ENCODE measurements around the gene GRB2. TPM values are rescaled to one million over a fixed set of nuclear protein-coding genes. Genes with fewer than 3 reads are reported as not detected.

GRB2 gene
- total and polyA plus RNA-seq, 2 of the 8 experiments (the other 6 are each of a cell fraction or from before 2014, with no cell fraction given) = 44.2 to 101 TPM

DNA sequence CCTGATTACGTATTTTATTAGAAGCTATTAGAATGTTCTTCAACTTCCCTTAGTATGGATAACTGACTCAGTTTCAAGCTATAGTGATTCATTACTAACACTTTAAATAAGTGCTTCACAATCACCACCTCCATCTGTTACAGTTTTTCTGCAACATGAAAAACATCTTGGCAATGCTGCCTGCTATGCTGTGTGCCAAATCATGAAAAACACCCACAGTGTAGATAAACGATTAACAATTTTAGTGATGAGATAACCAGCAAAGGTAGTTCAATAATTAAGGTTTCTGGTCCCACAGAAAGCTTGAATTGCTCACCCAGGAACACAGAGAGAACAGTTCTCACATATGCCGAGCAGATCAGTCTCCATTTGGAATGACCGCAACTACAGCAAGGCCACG is 64.8 kb downstream of the GRB2 start:
- H2BK15ac ChIP-seq (ENCODE audit: low read length) = no peak overlapping the region
- H3K4ac ChIP-seq (replicated peaks; ENCODE audit: insufficient read length, low read depth, low read length) = no peak overlapping the region
- 91% methylated on average over 5 of the region's 5 CpGs; no CpG with 5 or more reads in 1 of the 2 experiments for WGBS, 2 experiments (ENCODE audit: extremely low coverage in 1 of 2, insufficient coverage in 1 of 2, insufficient read length in 1 of 2, insufficient replicate concordance in 2 of 2, low coverage in 1 of 2, low lambda C conversion rate in 2 of 2, missing lambda C conversion rate in 1 of 2)
- no peak overlapping the region for H2AK5ac ChIP-seq (ENCODE audit: low read depth, low read length)
- no peak overlapping the region for H3K56ac ChIP-seq (replicated peaks; ENCODE audit: insufficient read length, low read depth, low read length)
- H3K36me3 ChIP-seq (ENCODE audit: control insufficient read depth in 2 of 4, insufficient read depth in 4 of 4, low read length in 3 of 4) = no peaks in the 10 kb centered on the region
- H3K27me3 ChIP-seq (replicated peaks in 1 of 4; ENCODE audit: control insufficient read depth in 3 of 4, extremely low read depth in 1 of 4, insufficient read depth in 3 of 4, low read length in 3 of 4) = no peaks in the 10 kb centered on the region
- no peak overlapping the region for H4K5ac ChIP-seq (ENCODE audit: insufficient read length, low read depth, low read length)
- H3K9ac ChIP-seq (replicated peaks in 1 of 4; ENCODE audit: extremely low read depth in 1 of 4, low read depth in 3 of 4, low read length in 3 of 4) = no peak overlapping the region
- H4K91ac ChIP-seq (replicated peaks; ENCODE audit: insufficient read length, low read length) = no peak overlapping the region
- no peak overlapping the region for H2BK120ac ChIP-seq (replicated peaks; ENCODE audit: low read depth, low read length)
- peaks cover 10 to 24% (median 14%) of the 10 kb centered on the region in 4 experiments for H3K4me1 ChIP-seq (replicated peaks in 1 of 4; ENCODE audit: control insufficient read depth in 3 of 4, insufficient read depth in 4 of 4, low read length in 3 of 4)
- H3K79me2 ChIP-seq (ENCODE audit: control insufficient read depth in 1 of 2, insufficient read depth in 2 of 2, low read length in 2 of 2) = peaks cover 3 to 72% of the 10 kb centered on the region in 2 experiments; a peak in 3 of 4 replicates
- no peak for TF ChIP-seq SUZ12 (IDR thresholded peaks at IDR 0.05; ENCODE audit: low read length)
- TF ChIP-seq SIRT6 (IDR thresholded peaks at IDR 0.05; ENCODE audit: low read length) = no peak
- TF ChIP-seq NRF1 (IDR thresholded peaks at IDR 0.05; ENCODE audit: low read depth, low read length) = no peak
- no peak for TF ChIP-seq CHD1 (IDR thresholded peaks at IDR 0.05; ENCODE audit: low read depth, low read length)
- H3K9me3 ChIP-seq (ENCODE audit: insufficient read depth in 2 of 2, low read depth in 1 of 2, low read length in 1 of 2) = no peaks in the 10 kb centered on the region
- no peak overlapping the region for H3K4me3 ChIP-seq (ENCODE audit: extremely low read depth in 1 of 4, insufficient read depth in 2 of 4, low read depth in 3 of 4, low read length in 4 of 4)
- no peak overlapping the region for H3K27ac ChIP-seq (ENCODE audit: low read depth, low read length)
- no peak overlapping the region for H2BK5ac ChIP-seq (ENCODE audit: low read depth, low read length)
- H3K18ac ChIP-seq (ENCODE audit: extremely low read depth, low read length) = no peak overlapping the region
- no peak overlapping the region for H3K23ac ChIP-seq (ENCODE audit: insufficient read length)
- H4K20me1 ChIP-seq (replicated peaks in 1 of 2; ENCODE audit: control insufficient read depth in 1 of 2, insufficient read depth in 2 of 2, low read length in 2 of 2) = no peaks in the 10 kb centered on the region
- H2BK20ac ChIP-seq (ENCODE audit: low read length) = no peak overlapping the region
- no peak for DNase-seq (ENCODE audit: low read depth in 1 of 2, low spot score in 2 of 2)
- H4K8ac ChIP-seq (ENCODE audit: extremely low read depth, insufficient read depth, low read length) = no peak overlapping the region
- no peak for FAIRE-seq
- no peak overlapping the region for H2BK12ac ChIP-seq (ENCODE audit: low read depth, low read length)
- ChIA-PET POLR2A (ENCODE audit: partially characterized antibody) (interaction anchor here (1.2 kb wide), 1 partner anchor 9 kb away, joined by 3 read pairs; no protein-coding TSS in a partner anchor), CTCF (ENCODE audit: partially characterized antibody) (interaction anchor here (0.6 to 3.1 kb wide), 2 partner anchors 18 to 310 kb away, joined by 3 to 10 read pairs; no protein-coding TSS in a partner anchor)
- H3K14ac ChIP-seq (ENCODE audit: insufficient read length) = no peak overlapping the region
- peaks cover 8% of the 10 kb centered on the region; the same call in 1 of the 2 replicates for H3K79me1 ChIP-seq (ENCODE audit: low read depth, low read length)
- peaks cover 2% of the 10 kb centered on the region; the same call in 1 of the 2 replicates for H3K23me2 ChIP-seq (ENCODE audit: low read depth, low read length)
- H3K4me2 ChIP-seq (ENCODE audit: insufficient read depth in 1 of 2, low read depth in 2 of 2, low read length in 2 of 2) = no peak overlapping the region; a peak in 1 of 4 replicates
- H2AFZ ChIP-seq (ENCODE audit: low read length) = no peak overlapping the region

Data from H1 (cell line).